Activated naive CD8-positive, alpha-beta T cell treated with anti-CD3 and anti-CD28 coated beads, Interleukin-2, amount 50 U/mL, for 16 hours (primary cell): ENCODE measurements around the gene ZNF672.
"Not testable (repeated sequence)": the region's sequence is repeated elsewhere in the genome, so short reads cannot be mapped to it uniquely, and the experiment has no call there.

ENCODE experiments used
- DNase-seq: peaks from one replicate; pipeline ENCODE4 v3.0.0-alpha.2; 2020; ENCODE audit warnings: low read depth, low spot score

ZNF672 gene

DNA sequence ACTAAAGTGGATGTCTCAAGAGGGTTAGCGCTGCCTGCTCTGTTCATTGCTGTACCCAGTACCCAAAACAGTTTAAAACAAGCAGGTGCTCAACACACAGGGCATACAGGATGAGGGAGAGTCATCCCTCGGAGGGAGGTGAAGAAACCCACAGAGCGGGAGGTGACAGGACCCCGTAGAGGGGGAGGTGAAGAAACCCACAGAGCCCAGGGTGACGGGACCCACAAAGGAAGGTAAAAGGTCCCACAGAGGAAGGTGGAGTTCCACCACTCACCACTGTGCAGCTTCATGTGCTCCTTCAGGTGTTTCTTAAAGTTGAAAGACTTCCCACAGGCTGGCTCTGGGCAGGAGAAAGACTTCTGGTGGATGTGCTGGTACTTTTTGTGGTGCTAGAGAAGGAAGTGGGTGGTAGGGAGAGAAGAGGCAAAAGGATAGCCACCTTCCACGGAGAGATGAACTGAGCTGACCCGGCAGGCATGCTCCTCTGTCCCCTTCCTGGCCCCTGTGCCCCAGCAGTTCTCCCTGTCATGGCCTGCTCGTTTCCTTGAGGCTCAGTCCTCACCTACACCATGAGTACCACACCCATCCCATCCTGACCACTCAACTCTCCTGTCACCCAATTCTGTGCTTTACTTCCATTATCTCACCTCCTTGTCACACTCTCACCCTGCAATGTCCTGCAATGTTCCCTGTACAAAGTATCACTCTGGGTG is 15.8 kb downstream of the ZNF672 start:
- DNase-seq, result no peak

DNA sequence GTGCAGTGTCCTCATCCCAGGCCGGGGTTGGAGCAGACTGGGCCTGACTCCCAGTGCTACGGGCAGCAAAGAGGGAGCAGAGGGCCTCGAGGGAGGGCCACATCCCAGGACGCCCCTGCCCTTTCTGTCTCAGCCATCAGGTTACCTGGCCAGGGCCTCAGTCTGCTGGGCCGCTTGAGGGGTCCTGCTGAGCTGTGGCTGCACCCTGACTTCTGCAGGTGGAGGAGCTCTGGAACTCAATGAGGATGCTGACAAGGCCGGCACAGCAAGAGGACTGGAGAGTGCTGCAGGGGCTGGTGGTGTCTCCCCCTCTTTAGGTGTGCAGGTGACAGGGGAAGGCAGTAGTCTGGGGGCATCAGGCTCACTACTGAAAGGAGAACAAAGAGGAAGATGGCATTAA is 17.6 kb downstream of the ZNF672 start:
- no peak for DNase-seq

- no peak for DNase-seq
Measured at GRCh38 chr1:248856176-248856575, 18.2 kb downstream of the ZNF672 start.

- no peak for DNase-seq
Measured at GRCh38 chr1:248857201-248857600, 19.2 kb downstream of the ZNF672 start.

GRCh38 chr1:248857749-248858095 is 19.7 kb downstream of the ZNF672 start:
- DNase-seq, result no peak

- DNase-seq, result no peak
Measured at GRCh38 chr1:248858096-248858890, 20.3 kb downstream of the ZNF672 start.

- DNase-seq, result peak; percentile 93
Measured at GRCh38 chr1:248858891-248859889, 21.2 kb downstream of the ZNF672 start, which contains the start of gene ZNF692. Gene ZNF692 (minus strand): TSS chr1:248859085. CDS start chr1:248858309, 776 bp downstream.

DNA sequence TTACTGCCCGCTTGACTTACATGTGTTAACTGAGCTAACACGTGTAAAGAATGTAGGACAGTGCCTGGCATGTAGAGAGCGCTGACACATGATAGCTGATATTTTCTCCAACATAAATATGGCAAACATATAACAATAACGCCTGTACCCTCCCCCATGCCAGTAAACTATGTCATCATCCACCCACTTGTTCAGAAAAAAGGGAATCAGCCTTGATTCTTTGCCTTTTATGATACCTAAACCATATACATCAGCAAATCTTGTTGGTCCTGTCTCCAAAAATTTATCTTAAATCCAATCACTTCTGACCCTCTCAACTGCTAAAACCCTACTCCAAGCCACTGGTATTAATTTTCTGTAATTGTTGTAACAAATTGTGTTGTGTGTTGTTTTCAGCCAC is 22.0 kb downstream of the ZNF672 start:
- DNase-seq, result no peak

- DNase-seq, result no peak
Measured at GRCh38 chr1:248861616-248862015, 23.6 kb downstream of the ZNF672 start.

DNA sequence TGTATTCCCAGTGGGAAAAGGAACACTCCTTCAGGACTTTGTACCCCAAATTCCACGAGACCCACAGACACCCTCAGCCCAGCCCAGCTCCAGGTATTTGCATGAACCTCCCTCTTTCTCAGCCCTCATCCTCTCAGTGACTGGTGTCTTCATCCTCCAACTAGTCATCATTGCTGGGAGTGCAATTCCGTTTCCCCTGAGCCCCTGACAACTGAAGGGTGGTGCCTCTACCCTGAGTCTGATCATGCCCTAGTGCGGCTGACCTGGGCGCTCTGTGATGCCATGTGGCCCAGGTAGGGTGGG is 24.6 kb downstream of the ZNF672 start:
- DNase-seq, result no peak

- peak; percentile 61 for DNase-seq
Measured at GRCh38 chr1:248862998-248863881, 25.2 kb downstream of the ZNF672 start.

- DNase-seq, result no peak
Measured at GRCh38 chr1:248871837-248872401, 33.9 kb downstream of the ZNF672 start.

GRCh38 chr1:248872752-248873408 is 34.9 kb downstream of the ZNF672 start:
- peak; percentile 32 for DNase-seq

GRCh38 chr1:248873409-248873992 is 35.5 kb downstream of the ZNF672 start:
- peak; percentile 92 for DNase-seq

- DNase-seq, result peak; percentile 62
Measured at GRCh38 chr1:248873993-248874533, 36.0 kb downstream of the ZNF672 start.

DNA sequence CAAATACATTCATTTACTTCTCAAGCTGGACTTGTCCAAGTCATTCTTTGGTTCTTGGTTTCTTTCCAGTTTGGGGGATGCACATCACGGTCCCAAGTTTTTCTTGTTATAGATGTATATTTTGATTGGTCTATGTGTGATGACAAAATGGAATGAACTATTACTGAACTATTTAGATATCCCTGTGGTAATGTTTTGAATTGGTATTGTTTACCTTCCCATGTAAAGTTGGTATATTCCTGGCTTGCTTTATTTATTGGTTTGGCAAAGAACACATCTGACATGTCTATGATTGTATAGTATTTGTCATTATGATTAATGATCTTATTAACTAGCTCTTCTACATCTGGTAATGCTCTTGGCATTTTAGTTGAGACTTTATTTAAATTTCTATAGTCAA is 43.2 kb downstream of the ZNF672 start:
- no peak for DNase-seq

GRCh38 chr1:248882427-248882826 is 44.4 kb downstream of the ZNF672 start:
- DNase-seq, result not testable (repeated sequence)

GRCh38 chr1:248884632-248885295 is 46.7 kb downstream of the ZNF672 start:
- DNase-seq, result no peak

DNA sequence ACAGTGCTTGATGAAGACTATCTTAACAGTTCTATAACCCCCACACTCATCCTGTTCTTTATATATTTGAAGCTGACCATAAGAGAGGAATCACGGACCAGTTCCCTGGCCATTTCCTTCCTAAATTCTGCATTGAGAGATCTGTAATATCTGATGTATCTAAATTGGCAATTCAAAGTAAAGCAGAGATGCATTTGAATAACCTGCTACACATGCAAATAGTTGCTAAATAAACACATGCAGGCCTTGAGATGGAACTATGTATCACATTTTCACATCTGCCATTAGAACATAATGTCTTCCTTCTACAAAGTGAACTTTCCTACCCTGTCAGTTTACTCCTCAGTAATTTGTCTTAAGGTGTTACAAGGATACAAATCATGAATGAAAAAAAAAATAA is 47.6 kb downstream of the ZNF672 start:
- DNase-seq, result no peak
